ENCODE data around the gene FRYL.
"Not testable (repeated sequence)": the region's sequence is repeated elsewhere in the genome, so short reads cannot be mapped to it uniquely, and the experiment has no call there.

The FRYL gene

DNA sequence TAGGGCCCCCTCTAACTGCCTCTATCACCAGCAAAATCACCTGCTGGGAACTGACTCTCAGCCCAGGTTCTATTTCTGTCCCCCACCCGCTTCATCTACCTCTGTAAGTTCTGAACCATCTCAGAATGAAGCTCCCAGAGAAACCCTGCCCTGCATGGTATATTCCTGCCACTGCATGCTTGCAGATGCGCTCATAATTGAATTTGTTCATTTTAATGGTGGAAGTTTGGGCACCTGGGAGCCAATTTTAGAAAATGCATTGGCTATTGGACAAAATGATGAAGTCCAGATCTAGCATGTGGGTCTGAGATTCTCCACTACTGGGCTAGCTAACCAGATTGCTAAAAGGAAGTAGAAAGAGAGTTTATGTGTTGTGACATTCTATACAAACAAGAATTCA is 325.5 kb downstream of the FRYL start:
- Histone ChIP-seq H3K27me3 (ENCODE audit: insufficient read depth, low read length) (no peaks in the 10 kb centered on the region), H3K9me3 (ENCODE audit: insufficient read depth, low read depth, low read length) (no peaks in the 10 kb centered on the region), H3K36me3 (ENCODE audit: insufficient read depth, low read depth, low read length) (no peaks in the 10 kb centered on the region), H3K9ac (ENCODE audit: low read depth, low read length) (no peak overlapping the region), H3K4me1 (ENCODE audit: insufficient read depth, low read length) (no peaks in the 10 kb centered on the region), H3K4me3 (ENCODE audit: low read length) (no peak overlapping the region), H3K27ac (ENCODE audit: low read length) (no peak overlapping the region)

DNA sequence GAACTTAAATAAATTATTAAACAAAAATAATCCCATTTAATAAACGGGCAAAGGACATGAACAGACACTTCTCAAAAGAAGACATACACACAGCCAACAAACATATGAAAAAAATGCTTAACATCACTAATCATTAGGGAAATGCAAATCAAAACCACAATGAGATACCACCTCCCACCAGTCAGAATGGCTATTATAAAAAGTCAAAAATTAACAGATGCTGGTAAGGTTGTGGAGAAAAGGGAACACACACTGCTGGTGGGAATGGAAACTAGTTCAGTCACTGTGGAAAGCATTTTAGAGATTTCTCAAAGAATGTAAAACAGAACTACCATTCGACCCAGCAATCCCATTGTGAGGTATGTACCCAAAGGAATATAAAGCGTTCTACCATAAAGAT is 328.4 kb downstream of the FRYL start:
- not testable (repeated sequence) for H3K9me3 ChIP-seq (ENCODE audit: insufficient read depth, low read depth, low read length); H3K36me3 ChIP-seq (ENCODE audit: insufficient read depth, low read depth, low read length); H3K4me3 ChIP-seq (ENCODE audit: low read length); H3K27me3 ChIP-seq (ENCODE audit: insufficient read depth, low read length); H3K4me1 ChIP-seq (ENCODE audit: insufficient read depth, low read length); H3K9ac ChIP-seq (ENCODE audit: low read depth, low read length); H3K27ac ChIP-seq (ENCODE audit: low read length)

DNA sequence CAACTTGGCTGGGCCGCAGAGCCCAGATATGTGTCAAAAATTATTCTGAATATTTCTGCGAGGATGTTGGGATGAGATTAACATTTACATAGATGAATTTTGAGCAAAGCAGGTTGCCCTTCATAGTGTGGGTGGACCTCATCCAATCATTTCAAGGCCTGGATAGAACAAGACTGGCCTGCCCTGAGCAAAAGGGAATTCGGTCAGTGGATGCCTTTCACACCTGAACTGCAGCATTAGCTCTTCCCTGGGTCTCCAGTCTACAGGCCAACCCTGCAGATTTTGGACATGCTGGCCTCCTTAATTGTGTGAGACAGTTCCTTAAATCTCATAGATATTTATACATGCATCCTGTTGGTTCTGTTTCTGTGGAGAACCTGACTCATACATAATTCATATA is 329.3 kb downstream of the FRYL start:
- Histone ChIP-seq H3K36me3 (ENCODE audit: insufficient read depth, low read depth, low read length) (no peaks in the 10 kb centered on the region), H3K4me3 (ENCODE audit: low read length) (no peak overlapping the region)

DNA sequence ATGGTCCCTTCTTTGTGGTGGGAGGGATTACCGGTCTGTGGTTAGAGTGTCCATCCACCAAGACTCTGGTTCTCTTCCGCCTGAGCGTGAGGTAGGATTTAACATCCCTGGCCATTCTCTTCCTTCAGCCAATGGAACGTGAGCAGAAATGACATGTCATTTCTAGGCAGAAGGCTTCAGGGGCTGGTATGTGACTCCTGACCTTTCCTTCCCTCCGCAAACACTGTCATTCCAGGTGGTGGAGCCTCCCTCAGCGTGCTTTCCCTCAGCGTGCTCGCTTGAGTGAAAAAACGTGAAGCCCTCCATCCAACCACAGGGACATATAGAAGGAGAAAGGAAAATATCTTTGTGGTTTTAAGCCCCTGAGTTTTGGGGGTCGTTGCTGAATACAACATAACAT is 330.9 kb downstream of the FRYL start:
- Histone ChIP-seq H3K9me3 (ENCODE audit: insufficient read depth, low read depth, low read length) (no peaks in the 10 kb centered on the region), H3K27me3 (ENCODE audit: insufficient read depth, low read length) (no peaks in the 10 kb centered on the region), H3K4me1 (ENCODE audit: insufficient read depth, low read length) (no peaks in the 10 kb centered on the region), H3K36me3 (ENCODE audit: insufficient read depth, low read depth, low read length) (no peaks in the 10 kb centered on the region), H3K27ac (ENCODE audit: low read length) (no peak overlapping the region), H3K9ac (ENCODE audit: low read depth, low read length) (no peak overlapping the region), H3K4me3 (ENCODE audit: low read length) (no peak overlapping the region)

More for the DNA sequence above, 329.3 kb downstream of the FRYL start:
- no peaks in the 10 kb centered on the region for H3K4me1 ChIP-seq (ENCODE audit: insufficient read depth, low read length)
- H3K27ac ChIP-seq (ENCODE audit: low read length), result no peak overlapping the region
- no peaks in the 10 kb centered on the region for H3K27me3 ChIP-seq (ENCODE audit: insufficient read depth, low read length)
- no peak overlapping the region for H3K9ac ChIP-seq (ENCODE audit: low read depth, low read length)
- H3K9me3 ChIP-seq (ENCODE audit: insufficient read depth, low read depth, low read length), result no peaks in the 10 kb centered on the region

Data from iPS-20b (cell line).